Adrenal gland (tissue), 12 donors: ENCODE data around the gene PATJ. TPM values are rescaled to one million over a fixed set of nuclear protein-coding genes. Genes with fewer than 3 reads are reported as not detected.
A peak's percentile ranks its signal among the peaks of the same experiment; 100 is the strongest.

Experiments used
- DNase-seq, 7 donors: peaks; one replicate each; pipeline ENCODE4 v3.0.0-alpha.2; 2019 to 2020
- H3K27ac ChIP-seq, 5 donors: fragments of 200-600 bp; sonication (generic) in 4 of 5; 1 replicate in 3 of 5; 2 replicates in 2 of 5; pipeline versions ENCODE4 v1.5.1 to v1.8.0; 2016 to 2020; ENCODE audit warnings: mild to moderate bottlenecking in 1 of 5
- H3K27me3 ChIP-seq: fragments of 200-600 bp; 2 replicates; pipeline ENCODE4 v1.8.0; 2021
- H3K36me3 ChIP-seq, 2 donors: fragments of 200-600 bp; replicated peaks in 1 of 2; 1 replicate in 1 of 2; 2 replicates in 1 of 2; pipeline versions ENCODE4 v1.5.1 to v1.8.0; 2018 to 2022
- H3K4me1 ChIP-seq, 2 donors: fragments of 200-600 bp; replicated peaks in 1 of 2; 1 replicate in 1 of 2; 2 replicates in 1 of 2; pipeline versions ENCODE4 v1.5.1 to v1.8.0; 2018 to 2021
- H3K4me3 ChIP-seq, 4 donors: fragments of 200-600 bp; sonication (generic) in 3 of 4; one replicate each; pipeline ENCODE4 v1.5.1; 2016 to 2018
- H3K9me3 ChIP-seq, 3 donors: fragments of 200-600 bp; sonication (generic) in 1 of 3; replicated peaks in 1 of 3; 1 replicate in 2 of 3; 2 replicates in 1 of 3; pipeline versions ENCODE4 v1.5.1 to v1.8.0; 2016 to 2021
- POLR2A ChIP-seq, 2 donors: fragments of 450-650 bp; IDR thresholded peaks; one replicate each; pipeline ENCODE4 v1.6.1; 2017; ENCODE audit warnings: antibody characterized with exemption in 2 of 2, mild to moderate bottlenecking in 2 of 2, moderate library complexity in 1 of 2
- WGBS, 4 donors: extraction: QIAGEN DNeasy Blood & Tissue Kit in 2 of 4; methylation state at CpG; one replicate each; pipeline versions ENCODE4 v1.1.5 to v1.1.7; 2013 to 2017; 5-methylcytosine and 5-hydroxymethylcytosine counted together
- intact Hi-C, 2 donors: fragments of 100-400 bp; cut with DNase I; formaldehyde crosslinking; loops; one replicate each; pipeline versions ENCODE4 v1.14.1 to v1.15.0; 2022 to 2023
- polyA plus RNA-seq, 3 donors: library from polyadenylated mRNA; stranded (reverse); fragments of 200-250 nt in 2 of 3; fragments of 350-450 nt in 1 of 3; fragmentation: Illumina TruSeq in 1 of 3; extraction: RNeasy Lipid Tissue Mini Kit (QIAGEN cat#74804) in 1 of 3; gene quantifications; one replicate each; pipeline ENCODE4 v1.2.3, GENCODE V29; 2013 to 2014
- total RNA-seq, 9 donors: library from RNA; depleted of rRNA in 4 of 9; stranded (reverse); fragments of >200 nt in 4 of 9; fragments of 120-200 nt in 1 of 9; fragmentation: NEBNext Ultra II Directional in 1 of 9; extraction: Animal tissue kit (Norgen Biotek cat#: 25700) in 1 of 9; gene quantifications; one replicate each; pipeline versions ENCODE4 v1.1.0 to v1.2.4, GENCODE V29; 2013 to 2023
- TF ChIP-seq, protein P1 (sequence below), 6 experiments: fragments of 450-650 bp in 4 of 6; fragments of 200-600 bp in 2 of 6; sonication (generic) in 1 of 6; IDR thresholded peaks; 1 replicate in 5 of 6; 2 replicates in 1 of 6; pipeline versions ENCODE4 v1.5.1 to v1.8.0; 2016 to 2021; ENCODE audit warnings: antibody characterized with exemption in 6 of 6, mild to moderate bottlenecking in 2 of 6, moderate library complexity in 1 of 6
- donor health status: healthy with polysubstance abuse.
- donor health status: Bipolar disorder and iron deficiency.
- donor health status: DM: yes; HTN: yes; CAD: no.
- donor health status: DM: no; HTN: no; CAD: no.
- donor health status: DM: no; HTN: no; CAD: no.
- donor health status: DM: yes; HTN: yes; CAD: no.

PATJ gene
- total and polyA plus RNA-seq, 12 donors, result 6.8 to 36.6 (median 23.4) TPM

DNA sequence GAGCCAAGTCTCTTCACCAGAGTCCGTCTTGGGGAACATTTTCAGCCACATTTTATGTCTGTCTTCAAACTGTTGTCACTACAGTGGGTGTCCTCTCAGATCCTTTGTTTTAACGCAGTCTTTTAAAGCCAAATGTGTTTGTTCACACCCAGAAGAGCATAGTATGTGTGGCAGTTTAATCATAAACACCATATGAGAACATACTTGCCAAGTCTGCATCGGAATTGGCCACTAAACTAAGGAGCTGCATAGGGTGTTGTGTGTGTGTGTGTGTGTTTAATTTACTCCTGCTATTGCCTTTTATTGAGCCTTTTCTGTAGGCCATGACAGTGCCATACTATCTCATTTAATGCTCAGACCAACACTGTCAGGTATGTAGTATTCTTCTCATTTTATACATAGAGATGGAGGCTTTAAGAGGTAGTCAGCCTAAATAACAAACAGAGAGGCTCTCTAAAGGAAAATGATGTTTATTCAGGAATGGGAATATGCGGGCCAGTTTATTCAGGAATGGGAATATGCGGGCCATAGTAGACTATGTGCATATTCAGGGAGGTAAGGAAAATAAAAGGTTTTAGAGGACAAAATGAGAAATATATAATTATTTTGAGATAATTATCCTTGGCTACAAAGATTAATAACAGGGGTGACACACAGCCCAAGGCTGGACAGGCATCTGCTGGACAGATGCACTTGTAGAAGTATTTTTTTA is 384.5 kb downstream of the PATJ start:
- TF ChIP-seq, protein P1, sequence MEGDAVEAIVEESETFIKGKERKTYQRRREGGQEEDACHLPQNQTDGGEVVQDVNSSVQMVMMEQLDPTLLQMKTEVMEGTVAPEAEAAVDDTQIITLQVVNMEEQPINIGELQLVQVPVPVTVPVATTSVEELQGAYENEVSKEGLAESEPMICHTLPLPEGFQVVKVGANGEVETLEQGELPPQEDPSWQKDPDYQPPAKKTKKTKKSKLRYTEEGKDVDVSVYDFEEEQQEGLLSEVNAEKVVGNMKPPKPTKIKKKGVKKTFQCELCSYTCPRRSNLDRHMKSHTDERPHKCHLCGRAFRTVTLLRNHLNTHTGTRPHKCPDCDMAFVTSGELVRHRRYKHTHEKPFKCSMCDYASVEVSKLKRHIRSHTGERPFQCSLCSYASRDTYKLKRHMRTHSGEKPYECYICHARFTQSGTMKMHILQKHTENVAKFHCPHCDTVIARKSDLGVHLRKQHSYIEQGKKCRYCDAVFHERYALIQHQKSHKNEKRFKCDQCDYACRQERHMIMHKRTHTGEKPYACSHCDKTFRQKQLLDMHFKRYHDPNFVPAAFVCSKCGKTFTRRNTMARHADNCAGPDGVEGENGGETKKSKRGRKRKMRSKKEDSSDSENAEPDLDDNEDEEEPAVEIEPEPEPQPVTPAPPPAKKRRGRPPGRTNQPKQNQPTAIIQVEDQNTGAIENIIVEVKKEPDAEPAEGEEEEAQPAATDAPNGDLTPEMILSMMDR (IDR thresholded peaks at IDR 0.05), result no peak
- TF ChIP-seq POLR2A (IDR thresholded peaks at IDR 0.05), result no peak
- Histone ChIP-seq H3K9me3 (no peaks in the 10 kb centered on the region), H3K4me3 (no peak overlapping the region), H3K27ac (no peak overlapping the region), H3K4me1 (no peaks in the 10 kb centered on the region), H3K36me3 (no peaks in the 10 kb centered on the region), H3K27me3 (no peaks in the 10 kb centered on the region)
- DNase-seq, result no peak
- WGBS, 4 donors, result 90 to 94% (median 92%) methylated on average over 5 of the region's 5 CpGs
- intact Hi-C loops, result loop anchor here in 1 of 2 donors (5.0 kb wide), 1 partner anchor 44 kb away; no protein-coding TSS in a partner anchor

DNA sequence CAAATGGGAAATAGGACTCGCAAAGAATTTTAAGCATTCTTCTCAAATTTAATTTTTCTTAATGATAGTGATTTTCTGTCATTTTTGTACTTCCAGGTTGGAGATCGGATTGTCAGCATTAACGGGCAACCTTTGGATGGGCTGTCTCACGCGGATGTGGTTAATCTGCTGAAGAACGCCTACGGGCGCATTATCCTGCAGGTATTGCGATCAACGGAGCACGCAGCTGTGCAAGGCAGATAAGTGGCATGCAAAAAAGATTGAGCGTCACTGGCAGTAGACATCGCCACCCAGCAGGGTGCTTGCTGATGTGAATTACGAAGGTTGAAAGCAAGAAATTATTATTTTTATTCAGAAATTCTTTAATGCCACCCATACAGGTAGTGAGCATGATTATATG is 386.5 kb downstream of the PATJ start:
- TF ChIP-seq, protein P1 (IDR thresholded peaks at IDR 0.05), result no peak
- no peak for TF ChIP-seq POLR2A (IDR thresholded peaks at IDR 0.05)
- no peak overlapping the region for H3K27ac ChIP-seq
- H3K4me1 ChIP-seq, result no peaks in the 10 kb centered on the region
- no peaks in the 10 kb centered on the region for H3K27me3 ChIP-seq
- intact Hi-C loops, result loop anchor here in 1 of 2 donors (5.0 kb wide), 1 partner anchor 46 kb away; no protein-coding TSS in a partner anchor
- no peak overlapping the region for H3K4me3 ChIP-seq
- DNase-seq, result no peak
- H3K36me3 ChIP-seq, result peaks cover 0 to 4% of the 10 kb centered on the region in 2 donors
- 87 to 94% (median 91%) methylated on average over 14 of the region's 14 CpGs for WGBS, 4 donors
- no peaks in the 10 kb centered on the region for H3K9me3 ChIP-seq

DNA sequence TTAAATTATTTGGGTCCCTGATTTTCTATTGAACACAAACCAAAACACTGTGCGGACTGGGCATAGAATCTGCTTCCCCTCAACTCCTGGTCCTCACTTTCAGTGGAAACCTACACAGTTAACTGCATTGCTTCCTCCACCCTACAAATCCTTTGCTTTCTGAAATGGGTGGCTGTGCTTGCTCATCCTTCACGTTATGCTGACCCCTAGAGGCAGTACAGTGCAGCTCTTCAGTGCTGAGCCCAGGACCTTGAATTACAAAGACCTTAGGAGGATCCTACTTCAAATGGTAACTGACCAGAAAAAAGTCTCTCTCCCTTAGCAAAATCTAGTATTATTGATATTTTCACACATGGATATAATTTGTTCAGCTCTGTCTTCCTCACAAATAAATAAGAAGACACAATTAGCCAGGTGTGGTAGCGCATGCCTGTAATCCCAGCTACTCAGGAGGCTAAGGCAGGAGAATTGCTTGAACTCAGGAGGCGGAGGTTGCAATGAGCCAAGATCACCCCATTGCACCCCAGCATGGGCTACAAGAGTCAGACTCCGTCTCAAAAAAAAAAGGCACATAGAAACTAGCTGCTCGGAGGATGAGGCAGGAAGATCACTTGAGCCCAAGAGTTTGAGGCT is 388.9 kb downstream of the PATJ start:
- peak; percentile 34 to 76 (median 45) for DNase-seq
- Histone ChIP-seq H3K36me3 (peaks cover 0 to 4% of the 10 kb centered on the region in 2 donors), H3K9me3 (no peaks in the 10 kb centered on the region), H3K27me3 (no peaks in the 10 kb centered on the region), H3K27ac (no peak overlapping the region), H3K4me3 (no peak overlapping the region), H3K4me1 (no peaks in the 10 kb centered on the region)
- WGBS, 4 donors, result 63 to 67% (median 66%) methylated on average over 6 of the region's 6 CpGs
- intact Hi-C loops, result loop anchor here in 1 of 2 donors (10.0 kb wide), 1 partner anchor 46 kb away; no protein-coding TSS in a partner anchor
- TF ChIP-seq, protein P1 (IDR thresholded peaks at IDR 0.05), result peak; percentile 41 to 87 (median 66)
- TF ChIP-seq POLR2A (IDR thresholded peaks at IDR 0.05), result no peak

DNA sequence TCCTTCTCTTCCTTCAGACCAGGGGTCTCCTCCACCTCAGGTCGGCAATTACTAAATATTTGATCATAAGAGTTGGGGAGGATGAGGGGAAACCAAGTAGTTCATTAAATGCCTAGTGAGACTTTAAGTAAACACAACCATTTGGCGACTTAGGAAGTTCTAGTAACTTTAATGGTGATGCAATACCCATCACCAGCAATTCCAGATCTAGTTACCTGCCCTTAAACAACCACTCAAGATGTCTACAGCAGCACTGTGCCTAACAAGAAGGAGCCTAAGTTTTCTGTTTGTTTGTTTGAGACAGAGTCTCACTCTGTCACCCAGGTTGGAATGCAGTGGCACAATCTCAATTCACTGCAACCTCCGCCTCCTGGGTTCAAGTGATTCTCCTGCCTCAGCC is 395.7 kb downstream of the PATJ start:
- no peak overlapping the region for H3K4me3 ChIP-seq
- no peaks in the 10 kb centered on the region for H3K36me3 ChIP-seq
- no peaks in the 10 kb centered on the region for H3K27me3 ChIP-seq
- WGBS, 4 donors, result 55 to 80% (median 75%) methylated on average over 3 of the region's 3 CpGs
- TF ChIP-seq, protein P1 (IDR thresholded peaks at IDR 0.05), result no peak
- no peak for TF ChIP-seq POLR2A (IDR thresholded peaks at IDR 0.05)
- intact Hi-C loops, result loop anchor here in 1 of 2 donors (10.0 kb wide), 1 partner anchor 53 kb away; no protein-coding TSS in a partner anchor
- no peak for DNase-seq
- H3K9me3 ChIP-seq, result no peaks in the 10 kb centered on the region
- no peaks in the 10 kb centered on the region for H3K4me1 ChIP-seq
- no peak overlapping the region for H3K27ac ChIP-seq
